Stimulated activated CD4-positive, alpha-beta T cell treated with anti-CD3 and anti-CD28 coated beads, Interleukin-2, amount 100 ng/mL, for 24 hours (primary cell): ENCODE results near the gene MPPE1.
"Not testable (repeated sequence)": the region's sequence is repeated elsewhere in the genome, so short reads cannot be mapped to it uniquely, and the experiment has no call there.

Experiments
- DNase-seq, 2 donors: peaks; one replicate each; pipeline ENCODE4 v3.0.0-alpha.2; 2020

MPPE1 gene

DNA sequence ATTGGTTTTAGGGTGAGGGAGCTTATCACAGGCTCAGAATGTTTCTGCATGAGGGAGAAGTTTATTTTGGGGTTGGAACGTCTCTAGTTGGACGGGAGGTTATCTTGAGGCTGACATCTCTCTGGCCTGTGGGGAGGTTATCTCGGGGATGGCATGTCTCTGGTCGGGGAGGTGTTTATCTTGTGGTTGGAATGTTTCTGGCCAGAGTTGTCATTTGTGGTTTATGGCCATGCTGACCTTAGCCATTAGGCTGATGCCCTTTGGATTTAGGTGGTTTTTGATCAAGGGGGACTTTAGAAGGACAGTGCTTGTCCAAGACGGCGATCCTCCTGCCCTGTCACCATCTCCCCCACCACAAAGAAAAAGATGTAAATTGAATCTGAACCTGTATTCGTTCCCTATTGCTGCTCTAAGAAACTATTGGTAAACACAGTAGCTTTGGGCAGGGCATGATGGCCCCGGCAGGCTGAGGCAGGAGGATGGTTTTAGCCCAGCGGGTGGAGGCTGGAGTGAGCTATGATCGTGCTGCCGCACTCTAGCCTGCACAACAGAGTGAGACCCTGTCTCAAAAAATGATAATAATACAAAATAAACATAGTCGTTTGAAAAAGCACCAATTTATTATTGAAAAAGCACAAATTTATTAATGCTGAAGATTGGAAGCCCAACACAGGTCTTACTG, 17.8 kb upstream of the MPPE1 start:
- no peak for DNase-seq

DNA sequence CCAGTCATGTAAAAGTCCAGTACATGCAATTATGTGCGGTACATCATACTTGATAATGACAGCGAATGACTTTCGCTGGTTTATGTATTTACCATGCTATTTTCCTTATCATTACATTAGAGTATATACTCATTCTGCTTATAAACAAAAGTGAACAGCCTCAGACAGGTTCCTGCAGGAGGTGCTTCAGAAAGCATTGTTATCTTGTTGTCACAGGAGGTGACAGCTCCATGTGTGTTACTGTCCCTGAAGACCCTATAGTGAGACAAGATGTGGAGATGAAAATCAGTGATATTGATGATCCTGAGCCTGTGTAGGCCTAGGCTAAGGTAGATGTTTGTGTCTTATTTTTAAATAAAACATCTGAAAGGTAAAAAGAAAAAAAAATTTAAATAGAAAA, 15.3 kb upstream of the MPPE1 start:
- no peak for DNase-seq

DNA sequence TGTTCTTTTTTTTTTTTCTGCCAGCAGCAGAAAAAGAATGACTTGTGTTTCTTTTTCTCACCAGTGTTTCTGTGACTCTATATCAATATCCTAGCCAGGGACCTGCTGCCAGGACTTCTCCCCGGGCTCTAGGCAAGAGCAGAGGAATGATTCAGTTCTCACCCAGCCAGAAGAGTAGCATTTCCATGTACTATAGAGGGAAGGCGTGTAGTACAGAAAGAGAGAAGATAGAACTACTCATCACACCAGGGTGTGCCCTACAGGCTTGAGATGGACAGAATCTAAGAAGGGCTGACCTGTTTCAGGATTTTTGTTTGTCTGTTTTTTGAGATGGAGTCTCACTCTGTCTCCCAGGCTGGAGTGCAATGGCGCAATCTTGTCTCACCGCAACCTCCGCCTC, 11.4 kb upstream of the MPPE1 start:
- DNase-seq = not testable (repeated sequence)

DNA sequence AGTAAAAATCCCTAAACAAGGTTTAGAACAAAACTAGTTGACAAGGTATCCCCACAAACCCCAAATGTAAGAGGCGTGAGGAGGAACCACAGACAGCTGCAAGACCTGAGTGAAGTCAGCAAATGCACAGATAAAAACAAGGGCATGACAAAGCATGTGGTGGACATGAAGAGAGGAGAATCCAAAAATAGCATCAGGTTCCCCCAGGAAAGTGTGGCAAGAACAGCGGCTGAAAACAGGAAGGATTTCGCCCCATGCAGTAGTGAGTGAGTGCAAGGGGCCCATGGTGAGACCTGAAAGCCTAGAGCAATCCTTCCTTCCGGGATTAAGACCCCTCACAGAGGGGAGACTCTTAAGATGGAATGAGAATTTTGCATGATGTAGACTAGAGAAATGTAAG, 8.8 kb upstream of the MPPE1 start:
- DNase-seq = not testable (repeated sequence)

DNA sequence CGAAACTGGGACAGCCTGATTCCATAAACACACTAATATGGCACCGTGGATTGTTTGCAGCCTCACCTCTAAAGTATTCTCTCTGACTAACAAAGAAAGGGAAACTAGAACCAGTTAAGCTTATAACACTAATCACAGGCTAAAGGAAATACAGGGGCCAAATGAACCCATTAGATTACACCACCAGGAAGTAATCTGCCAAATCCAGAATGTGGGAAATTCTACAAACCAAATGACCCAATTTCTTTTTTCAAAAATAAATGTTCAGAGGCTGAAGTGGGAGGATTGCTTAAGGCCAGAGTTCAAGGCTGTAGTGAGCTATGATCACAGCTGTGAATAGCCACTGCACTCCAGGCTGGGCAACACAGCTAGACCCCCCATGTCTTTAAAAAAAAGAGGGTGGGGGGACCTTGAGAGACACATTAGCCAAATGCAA, 1.5 kb upstream of the MPPE1 start:
- no peak for DNase-seq

DNA sequence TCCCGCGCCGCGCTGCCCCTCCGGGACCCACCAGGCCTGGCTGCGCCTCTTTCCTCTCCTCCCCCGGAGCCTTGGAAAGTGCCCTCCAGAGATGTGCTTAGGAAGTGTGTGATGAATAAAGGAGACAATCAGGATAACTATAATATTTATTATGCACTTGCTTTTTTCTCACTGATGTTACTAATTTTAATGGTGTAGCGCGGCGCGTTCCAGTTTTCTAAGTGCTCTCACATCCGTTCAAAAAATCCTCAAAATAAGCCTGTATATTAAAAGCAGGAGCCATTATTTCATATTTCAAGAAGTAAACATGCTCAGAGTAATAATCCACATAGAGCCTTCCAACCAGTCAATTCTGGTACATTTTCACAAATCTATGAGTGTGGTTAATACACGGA, 941 bp upstream of the MPPE1 start:
- DNase-seq = no peak

DNA sequence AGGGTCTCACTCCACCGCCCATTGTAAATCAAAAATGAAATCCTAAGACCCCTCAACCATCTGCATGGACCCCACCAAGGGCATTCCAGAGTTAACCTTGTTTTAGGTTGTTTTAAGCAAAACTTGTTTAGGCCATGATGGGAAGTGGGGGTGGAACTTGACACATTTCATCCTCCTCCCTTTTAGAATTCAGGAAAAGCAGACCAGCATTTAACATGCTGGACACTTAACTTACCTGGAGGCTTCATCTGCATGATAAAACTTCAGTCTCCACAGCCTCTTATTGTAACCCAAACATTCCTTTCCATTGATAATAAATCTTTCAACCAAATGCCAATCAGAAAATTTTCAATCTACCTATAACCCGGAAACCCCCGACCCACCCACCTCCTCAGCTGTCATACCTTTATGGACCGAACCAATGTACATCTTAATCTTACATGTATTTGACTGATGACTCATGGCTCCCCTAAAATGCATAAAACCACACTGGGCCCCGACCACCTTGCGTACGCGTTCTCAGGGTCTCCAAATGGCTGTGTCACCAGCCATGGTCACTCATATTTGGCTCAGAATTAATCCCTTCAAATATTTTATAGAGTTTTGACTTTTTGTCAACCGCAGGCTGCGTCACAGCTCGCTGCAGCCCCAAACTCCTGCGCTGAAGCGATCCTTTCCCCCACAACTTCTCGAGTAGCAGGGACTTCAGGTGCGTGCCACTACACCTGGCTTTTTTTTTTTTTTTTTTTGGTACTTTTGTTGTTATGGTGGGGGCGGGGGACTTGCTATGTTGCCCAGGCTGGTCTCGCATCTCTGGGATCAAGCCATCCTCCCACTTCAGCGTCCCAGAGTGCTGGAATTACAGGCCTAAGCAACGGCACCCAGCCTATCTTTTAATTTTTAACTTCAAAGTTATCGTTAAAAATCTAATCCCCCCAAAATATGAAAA, 917 bp downstream of the MPPE1 start:
- DNase-seq = no peak

DNA sequence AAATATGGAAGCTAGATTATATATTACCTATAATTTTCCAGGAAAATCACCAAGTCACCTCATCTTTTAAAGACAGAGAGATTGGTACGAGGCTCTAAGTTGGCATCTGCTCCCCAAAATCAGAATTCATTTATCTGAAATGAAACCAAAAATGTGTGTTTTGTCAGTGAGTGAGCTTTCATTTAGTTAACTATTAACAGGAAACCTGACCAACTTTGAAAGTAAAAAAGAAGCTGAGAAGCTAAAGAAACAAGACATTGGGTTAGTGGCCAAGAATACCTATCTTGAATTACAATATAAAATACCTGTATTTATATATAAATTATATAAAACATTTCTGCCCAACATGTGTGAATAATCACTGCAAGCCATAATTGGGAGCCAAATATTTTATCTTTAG, 1.9 kb downstream of the MPPE1 start:
- no peak for DNase-seq

DNA sequence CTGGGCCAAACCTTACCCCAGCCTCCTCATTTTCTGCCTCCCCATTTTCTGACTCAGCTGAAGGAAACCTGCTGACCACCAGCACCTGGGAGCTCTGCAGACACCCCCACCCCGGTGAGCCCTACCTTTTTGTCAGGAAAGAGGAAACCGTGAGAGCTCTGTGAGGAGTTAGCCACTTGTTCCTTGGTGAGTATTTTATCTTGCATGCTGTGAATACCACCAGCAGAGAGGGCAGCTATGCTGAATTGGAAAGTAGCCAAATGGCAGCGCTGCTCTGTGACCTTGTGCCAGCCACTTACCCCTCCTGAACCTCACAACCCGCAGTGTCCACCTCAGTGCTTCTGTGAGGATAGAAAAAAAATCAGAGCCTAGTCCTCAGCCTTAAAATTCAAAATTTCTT, 2.5 kb downstream of the MPPE1 start:
- DNase-seq = no peak

DNA sequence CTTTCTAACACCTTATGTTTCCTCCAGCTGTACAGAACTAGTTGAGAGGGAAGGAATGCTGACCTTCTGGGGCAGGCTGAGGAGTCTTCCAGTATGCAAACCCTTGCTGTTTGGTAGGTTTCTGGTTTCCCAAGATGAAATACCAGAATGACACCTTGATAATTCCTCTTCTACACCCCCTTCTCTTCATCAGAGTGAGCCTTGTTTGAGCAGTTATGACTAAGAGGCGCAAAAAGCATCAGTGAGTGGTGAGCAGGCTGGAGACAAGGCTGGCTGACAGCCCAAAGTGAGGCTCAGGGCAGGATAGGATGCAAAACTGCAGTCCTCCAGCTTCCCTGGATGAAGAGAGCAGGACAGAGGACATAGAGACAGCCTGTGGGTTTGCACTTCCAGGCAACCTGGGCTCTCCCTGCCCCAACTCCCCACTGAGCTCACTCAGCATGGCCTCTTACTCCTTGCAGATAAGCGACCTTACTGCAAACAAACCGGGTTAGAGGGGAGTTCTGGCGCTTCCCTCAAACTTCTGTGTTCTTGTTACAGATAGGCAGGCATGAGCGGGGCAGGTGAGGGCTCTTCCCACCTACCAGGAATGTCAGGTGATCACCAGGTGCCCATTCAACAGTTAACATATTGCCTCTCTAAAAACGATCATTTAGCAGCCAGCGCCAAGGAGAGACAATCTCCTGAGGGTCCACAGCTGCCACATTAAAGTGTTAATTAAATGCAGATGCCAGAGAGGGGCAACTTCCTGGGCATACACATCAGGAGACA, 5.4 kb downstream of the MPPE1 start:
- DNase-seq = no peak

DNA sequence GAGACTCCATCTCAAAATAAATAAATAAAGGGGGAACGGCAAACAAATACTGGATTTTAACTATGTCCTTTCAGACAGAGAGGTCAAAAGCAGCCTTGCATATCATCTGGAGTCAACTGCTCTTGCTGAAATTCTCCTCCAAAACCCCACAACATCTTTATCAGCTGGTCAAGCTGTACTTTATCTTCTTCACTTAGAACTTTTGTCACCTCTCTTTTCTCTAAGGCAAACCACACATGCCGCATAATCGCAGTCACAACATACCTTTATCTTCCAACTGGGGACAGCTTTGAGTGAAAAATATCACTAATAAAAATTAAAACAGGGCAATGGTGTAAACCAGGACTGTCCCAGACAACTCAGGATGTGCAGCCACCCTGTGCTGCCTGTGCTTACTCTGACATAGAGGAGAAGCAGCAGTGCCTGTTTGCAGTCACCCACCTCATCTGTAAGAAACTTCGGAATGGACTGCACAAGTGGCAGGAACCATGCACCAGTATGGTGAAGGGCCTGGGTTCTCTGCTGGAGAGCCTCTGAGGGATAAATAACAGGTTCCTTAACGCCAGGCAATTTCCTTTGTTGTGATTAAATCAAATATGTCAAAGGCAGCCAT, 6.2 kb downstream of the MPPE1 start:
- DNase-seq = no peak

DNA sequence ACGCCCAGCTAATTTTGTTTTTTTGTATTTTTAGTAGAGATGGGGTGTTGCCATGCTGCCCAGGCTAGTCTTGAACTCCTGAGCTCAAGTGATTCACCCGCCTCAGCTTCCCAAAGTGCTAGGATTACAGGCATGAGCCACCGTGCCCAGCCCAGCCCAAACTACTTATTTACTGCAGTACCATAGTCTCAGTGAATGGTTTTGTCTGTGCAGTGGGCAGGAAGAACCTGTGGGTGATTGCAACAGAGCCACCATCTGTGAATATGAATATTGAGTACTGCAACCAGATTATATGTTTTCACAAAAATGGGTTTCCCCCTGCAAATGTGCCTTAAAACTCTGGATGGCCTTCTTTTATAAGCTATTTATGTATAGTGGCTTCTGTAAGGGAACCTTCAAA, 9.1 kb downstream of the MPPE1 start:
- no peak for DNase-seq

DNA sequence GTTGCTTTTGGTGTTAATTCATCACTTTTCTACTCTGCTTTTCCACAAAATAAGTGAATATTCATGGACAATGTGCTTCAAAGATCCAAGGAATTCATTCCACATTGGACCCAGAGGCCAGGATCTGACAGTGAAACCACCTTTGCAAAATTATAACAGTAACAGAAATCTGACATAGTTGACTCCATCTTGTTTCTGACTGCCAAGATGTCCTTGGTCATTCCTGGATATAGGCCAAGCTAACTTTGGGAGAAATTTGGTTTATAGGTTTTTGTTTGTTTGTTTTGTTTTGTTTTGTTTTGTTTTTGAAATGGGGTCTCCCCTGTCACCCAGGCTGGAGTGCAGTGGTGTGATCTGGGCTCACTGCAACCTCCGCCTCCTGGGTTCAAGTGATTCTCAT, 10.3 kb downstream of the MPPE1 start:
- DNase-seq = no peak

DNA sequence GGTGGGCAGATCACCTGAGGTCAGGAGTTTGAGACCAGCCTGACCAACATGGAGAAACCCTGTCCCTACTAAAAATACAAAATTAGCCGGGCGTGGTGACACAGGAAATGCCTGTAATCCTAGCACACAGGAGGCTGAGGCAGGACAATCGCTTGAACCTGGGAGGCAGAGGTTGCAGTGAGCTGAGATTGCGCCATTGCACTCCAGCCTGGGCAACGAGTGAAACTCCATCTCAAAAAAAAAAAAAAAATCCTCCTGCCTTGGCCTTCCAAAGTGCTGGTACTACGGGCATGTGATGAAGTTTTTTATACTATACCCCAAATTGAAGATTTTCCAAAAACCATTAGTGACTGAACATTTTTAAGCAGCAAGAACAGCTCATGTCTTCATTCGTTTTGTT, 15.7 kb downstream of the MPPE1 start:
- DNase-seq = not testable (repeated sequence)

DNA sequence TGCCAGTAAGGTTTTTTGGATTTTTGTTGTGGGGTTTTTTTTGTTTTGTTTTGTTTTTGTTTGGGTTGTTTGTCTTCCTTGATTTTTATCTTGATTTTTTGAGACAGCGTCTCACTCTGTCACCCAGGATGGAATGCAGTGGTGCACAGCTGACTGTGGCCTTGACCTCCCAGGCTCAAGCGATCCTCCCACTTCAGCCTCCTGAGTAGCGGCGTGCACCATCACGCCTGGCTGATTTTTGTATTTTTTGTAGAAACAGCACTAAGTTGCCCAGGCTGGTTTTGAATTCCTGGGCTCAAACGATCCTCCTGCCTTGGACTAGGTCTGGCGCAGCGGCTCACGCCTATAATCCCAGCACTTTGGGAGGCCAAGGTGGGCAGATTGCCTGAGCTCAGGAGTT, 16.4 kb downstream of the MPPE1 start:
- DNase-seq = no peak

DNA sequence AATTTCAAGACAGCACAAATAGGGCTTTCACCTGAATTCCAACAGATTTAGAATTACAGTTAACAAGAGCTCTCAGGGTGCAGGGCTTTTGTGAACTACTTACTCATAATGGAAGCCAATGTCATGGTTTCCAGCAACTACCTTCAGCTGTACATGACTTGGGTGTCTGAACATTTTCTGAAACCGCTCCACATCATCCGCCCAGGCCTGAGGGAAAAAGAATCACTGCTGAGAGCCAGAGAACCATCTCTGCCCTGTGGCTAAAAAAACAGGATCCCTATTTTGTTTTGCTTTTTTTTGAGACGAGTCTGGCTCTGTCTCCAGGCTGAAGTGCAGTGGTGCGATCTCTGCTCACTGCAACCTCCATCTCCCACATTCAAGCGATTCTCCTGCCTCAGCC, 18.8 kb downstream of the MPPE1 start:
- no peak for DNase-seq

DNA sequence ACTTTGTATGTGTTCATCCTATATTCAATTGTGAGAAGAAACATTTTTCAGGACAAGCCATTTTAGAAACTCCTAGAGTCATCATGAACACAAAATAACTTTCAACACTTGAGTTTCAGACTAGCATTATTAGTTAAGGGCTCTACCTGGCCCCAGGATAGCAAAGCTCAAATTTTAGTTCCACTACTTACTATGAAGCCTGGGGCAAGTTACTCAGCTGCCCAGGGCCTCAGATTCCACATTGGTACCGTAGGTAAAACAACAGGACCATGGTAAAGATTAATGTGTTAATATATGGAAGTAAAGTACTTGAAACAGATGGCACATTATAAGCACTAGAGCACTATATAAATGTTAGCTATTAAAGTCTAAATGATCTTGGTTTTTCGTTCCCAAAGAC, 19.4 kb downstream of the MPPE1 start:
- no peak for DNase-seq

DNA sequence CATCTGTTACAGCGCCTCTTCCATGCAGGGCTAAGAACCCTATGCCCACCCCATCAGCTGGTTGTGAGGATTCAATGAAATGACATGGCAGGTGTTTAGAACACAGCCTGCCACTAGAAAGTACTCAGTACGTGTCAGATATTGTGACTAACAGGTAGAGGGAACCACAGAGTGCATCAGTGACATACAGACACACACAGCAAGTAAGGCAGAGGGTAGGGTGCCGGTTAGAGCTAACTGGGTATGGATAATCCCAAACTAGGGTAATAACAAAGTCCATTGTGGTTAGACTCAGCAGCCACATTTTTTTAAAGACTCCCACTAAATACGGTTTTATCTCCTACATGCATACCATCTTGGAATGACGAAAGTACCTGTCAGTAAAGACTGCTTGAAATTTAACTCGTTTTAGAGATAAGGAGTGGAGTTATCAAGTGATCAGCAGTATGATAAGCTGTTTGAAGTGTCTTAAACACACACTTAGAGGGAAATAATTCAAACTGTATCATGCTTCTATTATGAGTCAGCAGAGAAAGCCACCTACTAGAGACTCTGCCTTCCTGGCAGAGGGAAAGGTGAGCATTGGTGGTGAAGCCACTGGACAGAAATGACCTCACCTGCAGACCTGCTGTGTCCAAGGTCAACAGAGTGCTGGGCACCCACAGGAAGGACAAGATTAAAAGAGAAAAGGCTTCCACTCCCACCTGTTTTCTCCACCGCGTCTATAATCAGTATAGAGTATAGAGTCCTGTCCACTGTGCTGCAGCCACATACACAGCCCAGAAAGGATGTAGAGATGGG, 20.6 kb downstream of the MPPE1 start:
- no peak for DNase-seq

DNA sequence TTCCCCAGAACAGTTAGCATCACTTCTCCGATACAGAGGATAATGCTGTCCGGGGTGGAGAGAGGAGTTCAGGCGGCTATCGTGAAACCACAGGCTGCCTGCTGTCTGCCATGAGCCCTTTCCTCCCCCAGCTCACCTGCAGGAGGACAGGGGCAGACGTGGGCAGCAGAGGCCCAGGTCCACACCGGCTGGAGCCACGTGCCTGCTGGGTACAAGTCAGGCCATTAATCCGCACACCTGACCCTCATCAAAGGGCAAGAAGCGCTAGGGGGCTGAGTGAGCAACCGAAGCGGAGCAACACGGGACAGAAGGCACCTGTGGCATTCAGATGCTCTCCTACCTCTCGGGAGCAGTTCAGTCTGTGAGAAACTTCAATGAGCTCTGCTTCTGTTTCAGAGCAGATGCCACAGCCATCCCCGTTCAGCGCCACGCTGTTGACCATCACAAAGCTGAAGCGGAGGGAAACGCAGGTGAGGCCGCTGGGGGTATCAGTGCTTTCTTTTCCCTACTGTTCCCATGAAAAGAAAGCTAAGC, 21.5 kb downstream of the MPPE1 start:
- DNase-seq = no peak

DNA sequence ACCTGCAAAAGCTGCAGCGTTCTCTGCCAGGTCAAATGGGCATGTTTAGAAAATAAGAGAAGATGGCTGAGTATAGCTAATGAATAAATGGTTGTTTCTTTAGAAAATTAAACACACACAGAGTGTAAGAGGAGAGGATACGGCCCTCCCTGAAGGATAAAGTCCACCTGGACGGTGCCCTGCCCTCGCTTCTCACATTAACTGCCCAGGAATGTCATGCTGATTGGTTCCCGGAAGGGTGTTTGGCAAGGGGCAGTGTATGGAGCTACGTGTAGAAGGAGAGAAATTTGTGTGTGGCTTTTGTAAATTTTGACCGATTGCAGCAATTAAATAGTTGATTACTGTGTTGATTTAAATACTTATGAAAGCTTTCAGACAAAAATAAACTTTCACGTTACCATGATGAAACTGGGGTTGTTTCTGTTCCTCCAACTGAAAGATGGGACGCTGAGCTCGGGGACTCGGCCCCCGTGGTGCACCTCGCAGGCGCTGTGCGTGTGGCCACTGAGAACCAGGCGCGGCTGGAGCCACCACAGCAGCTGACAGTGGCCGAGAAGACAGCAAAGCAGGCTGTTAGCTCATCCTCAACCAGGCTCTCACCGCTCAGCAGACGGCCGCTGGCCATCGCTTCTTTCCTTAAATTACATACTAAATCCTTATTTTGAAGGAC, 22.7 kb downstream of the MPPE1 start:
- no peak for DNase-seq

DNA sequence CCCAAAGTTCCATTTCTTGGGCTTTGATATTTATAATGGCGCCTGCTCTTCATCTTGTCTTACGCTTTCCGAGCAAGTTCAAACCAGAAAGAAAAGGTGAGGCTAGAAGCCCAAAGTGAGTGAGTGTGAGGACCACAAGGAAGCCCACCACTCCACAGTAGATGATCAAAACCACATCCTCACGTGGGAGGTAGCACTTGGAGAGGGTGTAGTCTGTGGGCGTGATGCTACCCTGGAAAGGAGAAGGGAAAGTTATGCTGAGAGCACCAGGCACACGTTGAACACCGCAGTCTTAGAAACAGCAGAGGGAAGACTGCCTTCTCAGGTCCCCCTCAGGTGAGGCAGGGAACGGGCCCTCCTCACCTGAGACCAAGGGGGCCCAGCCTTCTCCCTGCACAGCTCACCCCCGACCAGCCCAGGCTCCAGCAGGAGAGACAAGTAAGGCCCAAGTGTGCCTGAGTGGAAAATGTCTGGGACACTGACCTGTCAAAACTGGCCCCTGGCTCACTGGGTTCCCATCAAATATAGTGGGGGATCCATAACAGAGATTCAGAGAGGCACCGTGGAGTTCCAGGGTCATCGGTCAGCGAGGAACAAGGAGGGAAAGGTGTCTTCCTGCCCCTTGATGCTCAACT, 23.6 kb downstream of the MPPE1 start:
- no peak for DNase-seq
